ENCODE measurements around the gene ANAPC16. TPM values are rescaled to one million over a fixed set of nuclear protein-coding genes. Genes with fewer than 3 reads are reported as not detected.

The ANAPC16 gene
- total RNA-seq, 2 experiments from 2014 or later = 89.2 to 89.8 TPM

Other genes with a start within 250 kb of the ANAPC16 start
- gene SPOCK2, start 127.5 kb upstream of the ANAPC16 start, total RNA-seq = 100 to 1,000 TPM; 370 to 371 TPM
- 10 to 100 TPM; 28.5 to 34.4 TPM for gene ASCC1, start 264 bp downstream of the ANAPC16 start, total RNA-seq
- 100 to 1,000 TPM; 150 to 159 TPM for gene DDIT4, start 57.9 kb downstream of the ANAPC16 start, total RNA-seq
- gene DNAJB12, start 138.9 kb downstream of the ANAPC16 start, total RNA-seq = 10 to 100 TPM; 24.3 to 26.5 TPM